ENCODE measurements around the gene PTBP2. TPM values are rescaled to one million over a fixed set of nuclear protein-coding genes. Genes with fewer than 3 reads are reported as not detected.

The PTBP2 gene
- total RNA-seq, 1 donor from 2014 or later: 40.6 TPM

DNA sequence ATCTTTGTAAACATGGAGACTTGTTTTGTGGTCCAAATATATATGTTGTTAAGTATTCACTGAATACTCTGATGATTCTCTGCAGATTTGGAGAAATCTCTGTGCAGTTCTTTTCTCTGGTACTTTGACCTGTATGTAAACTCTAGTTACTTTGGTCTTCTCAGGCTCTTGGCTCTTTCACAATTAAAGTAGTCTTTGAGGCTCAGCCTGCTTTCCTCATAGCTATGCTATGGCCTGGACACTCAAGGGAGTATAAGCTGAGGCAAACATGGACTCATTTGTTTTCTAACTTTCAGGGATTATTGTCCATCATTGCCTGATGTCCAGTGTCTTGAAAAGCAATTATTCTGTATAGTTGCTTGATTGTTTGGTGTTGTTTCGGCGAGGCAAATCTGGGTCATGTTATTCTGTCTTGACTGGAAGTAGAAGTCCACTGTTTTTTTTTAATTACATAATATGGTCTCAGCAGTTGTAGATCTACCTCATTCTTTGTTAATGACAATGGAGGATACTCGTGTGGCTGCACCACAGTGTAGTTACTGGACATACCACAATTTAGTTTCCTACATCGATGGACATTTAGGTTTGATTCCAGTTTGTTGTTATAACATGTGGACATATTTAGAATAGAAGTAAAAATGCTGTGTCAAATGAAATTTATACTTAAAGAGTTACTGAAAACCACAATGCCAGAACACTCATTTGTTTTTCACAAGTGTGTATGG lies 9.2 kb downstream of the PTBP2 start:
- peaks cover 65% of the 10 kb centered on the region for H3K36me3 Mint-ChIP-seq
- H3K27ac Mint-ChIP-seq: peak overlapping the region; percentile 28

GRCh38 chr1:96741335-96741734 lies 19.8 kb downstream of the PTBP2 start:
- Mint-ChIP-seq H3K36me3 (peaks cover 36% of the 10 kb centered on the region), H3K4me3 (no peak overlapping the region), H3K27me3 (no peaks in the 10 kb centered on the region), H3K9me3 (peaks cover 4% of the 10 kb centered on the region), H3K4me1 (ENCODE audit: unreplicated experiment) (peaks cover 4% of the 10 kb centered on the region), H3K27ac (no peak overlapping the region)
- no peak for TF ChIP-seq CTCF (conservative IDR thresholded peaks at IDR 0.05)
- no peak for DNase-seq (ENCODE audit: extremely low spot score, unreplicated experiment)

More for the DNA sequence above, 9.2 kb downstream of the PTBP2 start:
- no peak for TF ChIP-seq CTCF (conservative IDR thresholded peaks at IDR 0.05)
- no peak for DNase-seq (ENCODE audit: extremely low spot score, unreplicated experiment)
- H3K9me3 Mint-ChIP-seq: no peaks in the 10 kb centered on the region
- H3K4me3 Mint-ChIP-seq: no peak overlapping the region
- peaks cover 8% of the 10 kb centered on the region for H3K4me1 Mint-ChIP-seq (ENCODE audit: unreplicated experiment)
- no peaks in the 10 kb centered on the region for H3K27me3 Mint-ChIP-seq

GRCh38 chr1:96746440-96747420 lies 25.1 kb downstream of the PTBP2 start:
- DNase-seq (ENCODE audit: extremely low spot score, unreplicated experiment): no peak
- Mint-ChIP-seq H3K27ac (no peak overlapping the region), H3K4me3 (no peak overlapping the region), H3K4me1 (ENCODE audit: unreplicated experiment) (peaks cover 9% of the 10 kb centered on the region), H3K27me3 (no peaks in the 10 kb centered on the region), H3K36me3 (peaks cover 38% of the 10 kb centered on the region), H3K9me3 (peaks cover 3% of the 10 kb centered on the region)
- no peak for TF ChIP-seq CTCF (conservative IDR thresholded peaks at IDR 0.05)

DNA sequence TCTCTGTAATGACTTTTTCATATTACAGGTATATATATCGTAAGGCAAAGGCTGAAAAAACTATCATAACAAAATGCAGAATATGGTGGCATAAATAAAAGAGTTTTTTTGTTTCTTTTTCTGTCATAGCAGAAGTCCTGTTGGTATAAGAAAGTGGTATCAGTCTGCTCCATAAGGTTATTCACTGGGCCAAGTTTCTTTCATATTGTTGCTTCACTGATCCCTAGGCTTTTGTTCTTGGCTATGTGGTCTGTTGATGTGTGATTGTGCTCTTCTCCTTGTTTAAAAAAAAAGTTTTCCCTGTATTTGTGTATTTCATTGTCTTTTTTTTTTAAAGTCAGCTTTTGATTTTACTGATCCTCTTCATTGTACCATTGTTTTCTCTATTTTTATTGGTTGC lies 26.0 kb downstream of the PTBP2 start:
- DNase-seq (ENCODE audit: extremely low spot score, unreplicated experiment): no peak
- Mint-ChIP-seq H3K27me3 (no peaks in the 10 kb centered on the region), H3K4me1 (ENCODE audit: unreplicated experiment) (peaks cover 7% of the 10 kb centered on the region), H3K27ac (peak overlapping the region; percentile 17), H3K4me3 (no peak overlapping the region), H3K36me3 (peaks cover 40% of the 10 kb centered on the region), H3K9me3 (no peaks in the 10 kb centered on the region)
- TF ChIP-seq CTCF (conservative IDR thresholded peaks at IDR 0.05): no peak

DNA sequence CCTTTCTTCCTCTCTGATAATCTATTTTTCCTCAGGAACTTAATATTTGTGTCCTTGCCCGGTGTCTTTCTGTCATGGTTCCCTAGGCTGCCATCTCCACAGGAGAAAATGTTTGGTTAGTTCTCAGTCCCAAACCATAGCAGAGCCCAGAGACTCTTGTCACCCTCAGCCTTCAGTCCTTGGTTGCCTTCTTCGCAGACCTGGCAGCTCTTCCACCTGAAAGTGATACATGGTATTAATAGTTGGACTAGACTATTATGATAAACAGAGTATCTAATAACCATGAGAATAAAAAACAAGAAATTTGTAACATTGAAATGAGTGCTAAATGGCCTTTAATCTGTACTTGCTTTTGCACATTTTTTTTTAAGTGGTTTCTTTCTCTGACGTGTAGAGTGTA lies 26.5 kb downstream of the PTBP2 start:
- Mint-ChIP-seq H3K27ac (peak overlapping the region; percentile 17), H3K36me3 (peaks cover 41% of the 10 kb centered on the region), H3K9me3 (no peaks in the 10 kb centered on the region), H3K4me1 (ENCODE audit: unreplicated experiment) (peaks cover 7% of the 10 kb centered on the region), H3K27me3 (no peaks in the 10 kb centered on the region), H3K4me3 (no peak overlapping the region)
- DNase-seq (ENCODE audit: extremely low spot score, unreplicated experiment): no peak
- no peak for TF ChIP-seq CTCF (conservative IDR thresholded peaks at IDR 0.05)
